Measurements from ENCODE around the gene SF1.

Gene SF1

DNA sequence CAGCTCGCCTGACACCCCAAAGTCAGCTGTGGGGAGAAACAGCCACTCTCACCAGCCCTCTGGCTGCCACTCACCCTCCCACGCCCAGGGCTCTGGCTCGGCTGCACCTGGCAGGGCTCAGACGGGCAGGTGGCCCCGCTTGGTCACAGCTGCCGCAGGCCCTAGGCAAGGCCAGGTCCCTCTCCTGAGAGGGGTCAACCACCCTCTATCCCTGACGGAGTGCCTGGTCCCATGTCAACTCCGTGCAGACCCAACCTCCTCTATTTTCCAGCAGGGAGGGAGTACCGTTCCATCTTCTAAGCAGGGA, 22.8 kb upstream of the SF1 start:
- no peak for FAIRE-seq

DNA sequence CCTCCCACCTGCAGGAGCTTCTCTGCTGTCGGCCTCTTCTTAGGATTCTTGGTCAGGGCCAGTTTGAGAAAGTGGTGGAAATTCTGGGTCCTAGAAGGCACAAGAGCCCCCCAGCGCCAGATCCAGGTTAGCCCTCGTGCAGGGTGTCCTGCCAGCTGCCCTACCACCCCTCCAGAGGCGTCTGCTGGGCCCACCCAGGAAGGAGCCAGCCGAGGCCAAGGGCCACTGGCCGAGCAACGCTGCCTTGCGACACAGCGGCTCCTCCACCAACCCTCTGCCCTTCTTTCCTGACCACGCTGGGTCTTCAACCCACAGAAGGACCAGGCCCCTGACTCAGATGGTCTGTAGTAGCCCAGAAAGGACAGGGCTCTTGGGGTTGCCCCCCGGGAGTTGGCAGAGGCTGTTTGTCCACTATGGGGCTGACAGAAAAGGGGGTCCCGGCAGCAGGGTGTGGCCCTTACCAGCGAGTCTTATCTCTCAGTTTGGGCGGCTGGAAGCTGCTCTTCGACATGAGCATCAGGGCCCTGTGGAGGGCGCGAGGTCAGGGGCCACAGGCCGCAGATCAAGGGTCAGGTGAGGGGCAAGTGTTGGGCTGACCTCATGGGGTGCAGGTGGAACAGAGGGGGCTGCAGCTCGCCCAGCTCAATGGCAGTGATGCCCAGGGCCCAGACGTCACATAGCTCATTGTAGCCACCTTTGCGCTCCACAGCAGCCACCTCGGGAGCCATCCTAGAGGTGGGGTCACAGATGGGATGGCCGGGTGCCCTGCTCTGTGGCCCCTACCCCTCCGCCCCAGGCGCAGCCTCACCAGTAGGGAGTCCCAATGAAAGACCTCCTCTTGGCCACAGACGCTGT, 22.2 kb upstream of the SF1 start:
- no peak for FAIRE-seq

- FAIRE-seq: no peak
Observed at GRCh38 chr11:64799623-64800302, 21.4 kb upstream of the SF1 start.

GRCh38 chr11:64799256-64799622, 20.9 kb upstream of the SF1 start:
- no peak for FAIRE-seq

DNA sequence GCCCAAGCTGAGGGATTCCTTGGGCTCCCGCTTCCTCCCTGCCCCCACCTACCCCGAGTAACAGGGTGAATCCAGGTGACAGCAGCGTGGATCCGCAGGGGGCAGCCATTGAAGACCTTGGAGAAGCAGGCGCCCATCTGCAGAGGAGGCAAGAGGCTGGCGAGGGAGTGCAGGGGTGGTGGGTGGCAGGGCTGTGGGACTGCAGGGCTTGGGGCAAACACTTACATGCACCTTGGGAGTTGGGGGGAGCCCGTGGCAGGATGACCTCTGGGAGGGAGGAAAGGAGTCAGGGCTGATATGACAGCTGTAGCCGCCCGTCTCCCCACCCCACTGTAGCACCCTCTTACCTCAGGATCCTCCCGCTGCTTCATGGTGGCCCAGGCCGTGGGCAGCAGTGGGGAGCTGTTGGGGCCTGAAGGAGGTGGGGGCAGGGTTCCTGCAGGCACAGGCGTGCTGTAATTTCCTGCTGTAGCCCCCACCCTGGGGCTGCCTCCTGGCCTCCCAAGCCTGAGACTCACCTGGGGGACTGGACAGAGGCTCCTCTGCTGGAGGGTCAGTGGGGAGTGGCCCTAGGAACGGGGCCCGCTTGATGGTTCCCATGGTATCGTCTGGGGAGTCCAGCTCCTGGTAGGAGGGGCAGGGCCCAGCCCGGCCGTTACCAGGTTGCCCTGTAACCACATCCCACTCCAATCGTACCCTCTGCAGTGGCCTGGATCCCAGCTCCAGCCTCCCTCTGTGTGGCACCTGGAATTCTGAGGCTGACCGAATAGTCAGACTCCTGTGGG, 18.6 kb upstream of the SF1 start:
- no peak for FAIRE-seq

DNA sequence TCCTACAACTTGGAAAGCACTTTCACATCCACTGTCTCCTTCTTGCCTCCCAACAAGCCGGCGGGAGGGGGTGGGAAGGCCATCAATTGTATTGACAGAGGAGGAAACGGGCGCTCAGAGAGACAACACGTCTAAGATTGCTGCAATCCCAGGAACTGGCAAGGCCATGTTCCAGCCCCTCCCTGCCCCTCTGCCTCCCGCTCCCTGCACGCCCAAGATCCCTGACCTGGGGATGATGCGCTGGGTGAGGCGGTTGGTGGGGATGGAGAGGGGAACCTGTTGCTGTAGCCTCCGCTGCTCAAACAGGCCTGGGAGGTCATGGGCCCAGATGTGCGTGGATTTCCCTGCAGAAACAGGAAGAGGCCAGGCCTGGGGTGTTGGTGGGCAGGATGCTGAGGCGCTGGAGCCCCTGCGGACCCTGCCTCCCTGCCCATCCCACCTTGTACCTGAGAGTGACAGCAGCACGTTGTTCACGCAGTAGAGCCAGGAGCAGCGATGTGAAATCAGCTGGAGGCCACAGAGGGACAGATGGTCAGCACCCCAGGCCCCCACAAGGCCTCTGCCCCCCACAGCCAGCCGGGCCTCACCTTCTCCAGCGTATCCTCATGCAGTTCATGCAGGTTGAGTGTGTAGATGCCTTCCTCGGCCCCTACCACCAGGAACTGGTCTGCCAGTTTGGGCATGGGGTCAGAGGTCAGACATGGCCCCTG, 17.9 kb upstream of the SF1 start:
- FAIRE-seq: no peak

DNA sequence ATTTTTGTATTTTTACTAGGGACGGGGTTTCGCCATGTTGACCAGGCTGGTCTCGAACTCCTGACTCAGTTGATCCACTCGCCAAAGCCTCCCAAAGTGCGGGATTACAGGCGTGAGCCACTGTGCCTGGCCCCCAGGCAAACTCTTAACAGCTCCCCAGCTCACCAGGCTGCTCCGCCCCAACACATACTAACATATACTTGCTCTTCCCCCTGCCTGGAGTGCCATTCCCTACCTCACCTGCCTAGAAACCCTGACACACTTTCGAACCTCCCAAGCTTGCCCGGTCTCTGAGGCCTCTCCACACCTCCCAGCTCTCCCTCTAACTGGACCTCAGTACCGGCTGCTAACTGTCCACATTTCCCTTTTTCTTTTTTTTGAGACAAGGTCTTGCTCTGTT, 16.2 kb upstream of the SF1 start:
- FAIRE-seq: no peak

DNA sequence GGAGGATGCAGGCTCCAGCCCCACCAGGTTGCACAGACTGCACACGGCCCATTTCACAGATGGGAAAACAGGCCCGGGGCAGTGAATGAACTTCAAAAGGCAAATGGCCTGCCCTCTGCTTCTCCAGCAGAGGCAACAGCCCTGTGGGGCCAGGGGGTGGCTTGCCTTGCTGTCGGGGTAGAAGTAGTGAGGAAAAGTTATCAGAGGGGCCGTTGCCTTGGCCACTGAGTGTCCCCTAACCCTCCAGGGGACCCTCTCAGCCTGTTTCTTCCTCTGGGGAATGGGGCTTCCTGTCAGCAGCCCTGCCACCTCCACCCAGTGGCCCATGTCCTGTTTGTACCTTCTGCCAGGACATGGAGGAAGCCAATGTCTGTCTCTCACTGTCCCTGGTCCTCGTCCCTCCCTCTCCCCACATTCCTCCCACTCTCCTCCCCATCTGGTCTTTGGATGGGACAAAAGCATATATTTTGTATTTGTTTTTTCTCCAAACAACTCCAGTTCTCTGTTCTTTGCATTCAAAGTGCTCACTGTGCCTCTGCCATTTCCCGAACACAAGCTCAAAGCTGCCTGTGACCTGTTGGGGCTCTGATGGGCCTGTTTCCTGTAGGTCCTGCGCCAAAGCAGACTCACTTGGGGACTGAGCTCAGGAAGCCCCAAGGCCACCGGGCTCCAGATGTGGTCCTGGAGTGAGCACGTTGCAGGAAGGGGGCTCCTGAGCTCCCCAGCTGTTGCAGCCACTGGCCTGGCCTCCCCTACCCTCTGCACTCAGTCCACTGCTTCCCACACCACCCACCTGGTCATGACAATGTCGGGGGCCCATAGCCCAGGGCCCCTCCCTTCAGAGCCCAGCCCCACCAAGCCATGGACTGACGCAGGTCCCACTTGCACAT, 15.2 kb upstream of the SF1 start:
- FAIRE-seq: no peak

- no peak for FAIRE-seq
Observed at GRCh38 chr11:64792482-64792881, 14.1 kb upstream of the SF1 start.

- no peak for FAIRE-seq
Observed at GRCh38 chr11:64791781-64792291, 13.5 kb upstream of the SF1 start.

- FAIRE-seq: no peak
Observed at GRCh38 chr11:64790205-64791095, 12.1 kb upstream of the SF1 start.

DNA sequence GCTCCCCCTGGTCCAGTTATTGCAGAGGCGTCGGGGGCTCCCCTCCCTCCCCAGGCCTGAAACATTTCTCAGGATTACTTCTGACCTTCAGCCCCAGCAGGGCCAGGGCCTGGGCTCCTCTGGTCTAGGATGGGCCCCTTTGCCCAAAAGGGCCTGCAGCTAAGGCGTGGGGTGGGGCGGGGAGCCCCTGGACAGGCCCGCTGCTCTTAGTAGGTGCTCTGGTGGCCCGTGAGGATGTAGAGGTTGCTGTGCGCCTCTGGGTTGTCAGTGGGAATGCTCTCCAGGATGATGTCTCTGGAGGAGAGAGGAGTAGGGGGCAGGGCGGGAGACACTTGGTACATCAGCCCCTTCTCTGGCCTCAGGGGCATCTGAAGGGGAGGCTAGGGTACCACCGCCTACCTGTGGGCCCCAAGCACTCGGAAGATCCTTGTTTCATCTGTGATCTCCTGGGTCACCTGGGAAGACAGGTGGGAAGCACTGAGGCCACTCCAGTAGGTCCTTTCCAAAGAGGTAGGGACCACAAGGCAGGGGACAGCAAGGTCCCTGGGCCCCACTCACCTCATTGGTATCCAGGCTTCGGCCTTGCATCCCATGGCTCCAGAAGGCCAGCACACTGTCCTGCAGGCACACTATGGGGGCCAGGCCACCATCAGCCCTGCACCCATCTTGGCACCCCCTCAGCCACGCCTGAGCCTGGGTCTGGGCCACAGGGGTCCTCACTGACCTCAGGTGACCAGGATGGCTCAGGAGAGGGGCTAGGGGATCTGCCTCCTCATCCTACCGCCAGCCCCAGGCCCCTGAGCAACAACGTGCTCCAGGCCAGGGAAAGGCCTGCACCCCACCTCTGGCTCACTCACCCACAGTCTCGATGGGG, 11.2 kb upstream of the SF1 start:
- FAIRE-seq: no peak

GRCh38 chr11:64788321-64789215, 10.2 kb upstream of the SF1 start:
- no peak for FAIRE-seq

GRCh38 chr11:64787526-64788320, 9.4 kb upstream of the SF1 start:
- FAIRE-seq: no peak

DNA sequence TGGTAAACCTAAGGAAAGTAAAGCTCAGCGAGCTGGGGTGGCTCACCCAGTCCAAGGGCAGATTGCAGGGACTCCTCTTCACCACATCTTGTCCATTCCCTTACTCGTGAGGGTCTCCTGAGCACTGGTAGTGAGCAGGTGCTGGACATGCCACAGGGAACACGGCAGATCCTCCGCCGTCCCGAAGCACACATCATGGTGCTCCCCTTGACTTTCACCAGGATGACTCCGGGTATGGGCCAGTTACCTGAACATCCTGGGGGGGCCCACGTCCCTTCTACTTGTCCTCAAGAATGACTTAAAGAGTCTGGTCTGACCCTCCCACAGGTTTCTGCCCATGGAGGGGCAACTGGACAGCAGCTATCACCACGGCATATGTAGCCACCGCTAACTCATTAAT, 8.0 kb upstream of the SF1 start:
- FAIRE-seq: no peak

GRCh38 chr11:64784813-64785581, 6.7 kb upstream of the SF1 start:
- FAIRE-seq: no peak

DNA sequence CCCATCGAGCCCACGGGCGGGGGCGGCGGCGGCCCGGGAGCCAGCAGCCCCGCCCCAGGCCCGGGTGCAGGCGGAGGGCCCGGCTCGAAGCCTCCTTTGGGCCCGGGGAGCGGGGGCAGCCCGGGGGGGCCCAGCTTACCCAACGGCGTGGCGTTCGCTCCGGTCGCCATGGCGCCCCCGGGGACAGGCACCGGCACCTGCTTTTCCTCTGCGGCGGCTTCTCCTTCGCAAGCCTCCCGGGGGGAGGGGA, 194 bp downstream of the SF1 start:
- no peak for FAIRE-seq
